PFSK-1 (cell line): ENCODE measurements around the gene NAALAD2.

Experiments used
- FOXP2 ChIP-seq: optimal IDR thresholded peaks from 2 replicates; pipeline ENCODE3; 2011; ENCODE audit warnings: borderline replicate concordance, control low read depth, inconsistent platforms; ENCODE audit not compliant: insufficient read depth; ENCODE audit errors: extremely low read length, extremely low read depth
- POLR2AphosphoS5 ChIP-seq: IDR thresholded peaks from 2 replicates; pipeline ENCODE4 v1.6.1; 2012; ENCODE audit warnings: low read depth, mild to moderate bottlenecking, control low read depth, low read length, moderate library complexity
- REST ChIP-seq, 2 experiments: IDR thresholded peaks; 2 replicates each; pipeline versions ENCODE4 v1.6.1 to v1.8.0; 2011 to 2012; ENCODE audit warnings: low read depth in 2 of 2, low read length in 2 of 2, control low read depth in 1 of 2, inconsistent platforms in 1 of 2, mild to moderate bottlenecking in 1 of 2, moderate library complexity in 1 of 2; ENCODE audit not compliant: insufficient read depth in 1 of 2
- SIN3A ChIP-seq: IDR thresholded peaks from 2 replicates; pipeline ENCODE4 v1.6.1; 2012; ENCODE audit warnings: mild to moderate bottlenecking, low read length, moderate library complexity, borderline replicate concordance; ENCODE audit not compliant: insufficient read depth
- TAF1 ChIP-seq: IDR thresholded peaks from 2 replicates; pipeline ENCODE4 v1.6.1; 2012; ENCODE audit warnings: low read length, control low read depth, borderline replicate concordance; ENCODE audit not compliant: insufficient read depth

The NAALAD2 gene

GRCh38 chr11:90222459-90223247 is 88.2 kb downstream of the NAALAD2 start, which contains the start of gene CHORDC1:
CHORDC1 (minus strand) TSS chr11:90223049; CDS start chr11:90222954, 95 bp downstream.
- TF ChIP-seq FOXP2 (no peak), TAF1 (peak; percentile 86; the same call in 1 of the 2 replicates), POLR2AphosphoS5 (peak; percentile 87), SIN3A (no peak), REST (IDR thresholded peaks at IDR 0.05; ENCODE audit: insufficient read depth in 1 of 2, low read depth in 2 of 2, low read length in 2 of 2) (no peak)

- TF ChIP-seq POLR2AphosphoS5 (no peak), FOXP2 (no peak), REST (IDR thresholded peaks at IDR 0.05; ENCODE audit: insufficient read depth in 1 of 2, low read depth in 2 of 2, low read length in 2 of 2) (no peak), SIN3A (no peak; the same call in 1 of the 2 replicates), TAF1 (no peak)
These were observed 88.8 kb downstream of the NAALAD2 start for GRCh38 chr11:90223248-90223585.

GRCh38 chr11:90228056-90228455 is 93.6 kb downstream of the NAALAD2 start:
- no peak for TF ChIP-seq FOXP2
- no peak for TF ChIP-seq TAF1

- TF ChIP-seq SIN3A (no peak), TAF1 (no peak), FOXP2 (no peak), POLR2AphosphoS5 (no peak), REST (IDR thresholded peaks at IDR 0.05; ENCODE audit: insufficient read depth in 1 of 2, low read depth in 2 of 2, low read length in 2 of 2) (no peak)
These were observed 95.3 kb downstream of the NAALAD2 start for GRCh38 chr11:90229791-90230190.

- TF ChIP-seq FOXP2 (no peak), SIN3A (no peak), TAF1 (no peak), POLR2AphosphoS5 (no peak), REST (IDR thresholded peaks at IDR 0.05; ENCODE audit: insufficient read depth in 1 of 2, low read depth in 2 of 2, low read length in 2 of 2) (no peak)
These were observed 100.5 kb downstream of the NAALAD2 start for GRCh38 chr11:90234977-90235376.

- TF ChIP-seq FOXP2 (no peak), POLR2AphosphoS5 (no peak), SIN3A (no peak), REST (IDR thresholded peaks at IDR 0.05; ENCODE audit: insufficient read depth in 1 of 2, low read depth in 2 of 2, low read length in 2 of 2) (no peak), TAF1 (no peak)
These were observed 101.1 kb downstream of the NAALAD2 start for GRCh38 chr11:90235526-90235925.
